ENCODE data around the gene LHFPL2.

Gene LHFPL2

GRCh38 chr5:78515670-78516069 lies 132.9 kb downstream of the LHFPL2 start:
- DNase-seq, result no peak

- no peak for DNase-seq
Measured at GRCh38 chr5:78514427-78515330, 133.9 kb downstream of the LHFPL2 start.

DNA sequence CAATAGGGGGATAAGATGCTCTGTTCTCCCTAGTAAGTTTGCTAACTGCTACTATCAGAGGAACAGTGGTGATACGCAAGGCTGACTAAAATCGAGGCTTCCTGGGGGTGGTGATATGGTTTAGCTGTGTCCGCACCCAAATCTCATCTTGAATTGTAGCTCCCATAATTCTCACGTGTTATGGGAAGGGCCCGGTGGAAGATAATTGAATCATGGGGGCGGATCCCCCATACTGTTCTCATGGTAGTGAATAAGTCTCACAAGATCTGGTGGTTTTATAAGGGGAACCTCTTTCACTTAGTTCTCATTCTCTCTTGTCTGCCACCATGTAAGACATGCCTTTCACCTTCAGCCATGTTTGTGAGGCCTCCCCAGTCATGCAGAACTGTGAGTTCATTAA lies 135.1 kb downstream of the LHFPL2 start:
- no peak for DNase-seq

GRCh38 chr5:78512435-78512834 lies 136.1 kb downstream of the LHFPL2 start:
- DNase-seq, result no peak

DNA sequence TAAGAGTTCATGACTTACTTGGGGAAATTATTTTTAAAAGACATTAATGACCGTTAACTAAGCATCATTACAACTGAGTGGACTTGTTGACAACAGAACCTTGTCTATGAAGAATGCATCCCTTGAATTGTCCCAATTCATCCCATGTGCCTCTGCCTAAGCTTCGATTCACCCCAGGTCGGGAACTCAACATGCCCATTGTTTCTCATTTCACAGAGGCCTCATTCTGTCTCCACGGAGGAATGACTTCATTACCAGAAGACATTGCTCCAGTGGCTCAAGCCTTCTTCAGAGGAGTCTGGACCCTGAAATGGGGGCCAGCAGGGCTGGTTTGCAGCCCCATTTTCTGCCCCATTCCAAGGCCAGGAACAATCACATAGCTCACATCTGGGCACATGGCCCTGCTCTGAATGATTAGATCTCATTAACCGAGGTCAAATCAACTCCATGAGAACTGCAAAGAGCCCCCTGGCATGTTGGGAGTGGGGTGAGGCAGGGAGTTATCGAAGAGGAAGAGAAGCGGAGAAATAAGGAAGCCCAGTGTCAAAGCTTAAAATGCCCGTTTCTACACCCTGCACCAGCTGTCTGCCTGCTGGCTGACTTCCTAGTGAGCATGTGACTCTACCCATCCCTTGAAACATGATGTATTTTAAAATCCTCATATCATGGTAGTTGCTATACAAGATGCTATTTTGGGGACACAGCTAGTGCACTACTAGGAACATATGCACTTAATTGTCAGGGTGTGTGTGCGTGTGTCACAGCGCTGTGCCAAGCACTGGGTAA lies 137.3 kb downstream of the LHFPL2 start:
- DNase-seq, result no peak

GRCh38 chr5:78509884-78510769 lies 138.4 kb downstream of the LHFPL2 start:
- DNase-seq, result peak; percentile 46

- DNase-seq, result no peak
Measured at GRCh38 chr5:78509145-78509865, 139.3 kb downstream of the LHFPL2 start.

- no peak for DNase-seq
Measured at GRCh38 chr5:78508186-78508765, 140.3 kb downstream of the LHFPL2 start.

- DNase-seq, result no peak
Measured at GRCh38 chr5:78507531-78507930, 141.0 kb downstream of the LHFPL2 start.

DNA sequence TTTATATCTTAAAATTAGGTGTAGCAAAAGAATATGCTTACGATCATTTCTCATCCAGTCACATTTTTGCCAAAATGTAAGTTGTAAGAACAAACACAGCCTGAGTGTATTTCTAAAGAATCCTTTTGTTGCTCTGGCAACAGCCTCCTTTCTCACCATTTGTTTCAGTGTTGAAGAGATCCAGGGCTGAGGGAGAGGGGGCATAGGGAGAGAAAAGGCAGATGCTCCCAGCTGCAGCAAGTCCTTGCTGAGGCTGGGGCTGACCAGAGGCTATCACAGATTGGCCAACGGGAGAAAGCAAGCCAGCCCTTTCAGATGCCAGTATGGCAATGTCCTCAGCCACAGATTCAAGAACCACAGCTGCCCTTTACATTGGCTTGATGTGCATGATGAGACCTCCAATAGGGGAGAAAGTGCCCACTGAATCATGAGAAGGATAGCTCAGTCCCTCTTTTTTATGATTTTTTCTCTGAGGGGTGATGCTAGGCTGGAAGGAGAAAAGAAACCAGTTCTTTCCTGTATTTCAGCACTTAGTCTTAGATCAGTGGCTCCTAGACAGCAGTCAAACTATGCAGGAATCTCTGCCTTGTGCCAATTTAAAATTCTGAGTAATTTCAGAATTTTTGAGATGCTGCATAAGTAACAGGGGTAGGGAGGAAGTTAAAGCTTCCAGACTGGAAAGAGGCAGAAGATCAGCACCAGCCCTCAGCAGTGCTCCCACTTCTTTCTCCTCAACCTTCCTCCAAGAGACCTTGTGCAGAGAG lies 142.1 kb downstream of the LHFPL2 start:
- no peak for DNase-seq

- no peak for DNase-seq
Measured at GRCh38 chr5:78505860-78506259, 142.7 kb downstream of the LHFPL2 start.

GRCh38 chr5:78504704-78505677 lies 143.6 kb downstream of the LHFPL2 start:
- no peak for DNase-seq

- no peak for DNase-seq
Measured at GRCh38 chr5:78503958-78504653, 144.5 kb downstream of the LHFPL2 start.

DNA sequence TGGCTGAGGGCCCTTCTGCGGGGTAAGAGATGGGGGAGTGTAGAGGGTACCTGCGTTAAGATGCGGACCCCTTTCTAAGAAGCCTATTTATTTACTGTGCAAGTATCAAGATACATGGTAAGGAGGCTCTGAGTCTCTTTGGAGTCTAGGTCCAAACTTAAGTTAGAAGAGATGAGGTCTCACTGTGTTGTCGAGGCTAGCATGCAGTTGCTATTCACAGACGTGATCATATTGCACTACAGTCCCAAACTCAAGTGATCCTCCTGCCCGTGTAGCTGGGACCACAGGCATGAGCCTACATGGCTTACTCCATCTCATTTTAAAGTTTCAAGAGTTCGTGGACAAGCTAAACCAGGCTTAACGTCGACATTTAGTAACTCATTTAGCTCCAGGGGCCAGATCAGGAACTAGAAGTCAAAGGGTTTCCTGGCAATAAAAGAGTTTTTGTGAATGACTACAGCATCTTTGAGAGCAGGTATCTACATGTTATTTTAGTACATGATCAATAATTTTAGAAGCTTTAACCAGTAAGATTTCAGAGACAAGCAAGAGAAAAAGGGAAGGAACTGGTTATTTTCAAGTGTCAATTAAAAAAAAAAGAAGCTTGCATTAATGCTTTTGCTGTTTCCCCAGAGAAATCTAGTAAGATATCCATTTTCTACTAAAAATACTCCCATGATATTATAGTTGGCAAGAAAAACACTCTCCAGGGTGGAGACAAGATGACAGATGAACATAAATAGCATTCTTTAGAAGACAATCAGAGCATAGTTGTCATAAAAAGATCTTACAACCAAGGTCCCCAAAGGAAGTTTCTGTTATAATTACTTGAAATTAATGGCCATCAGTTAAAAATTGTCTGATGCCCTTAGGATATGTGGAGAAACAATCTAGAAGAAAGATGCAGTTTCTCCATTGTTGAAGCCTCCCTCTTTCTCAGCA lies 146.9 kb downstream of the LHFPL2 start:
- DNase-seq, result no peak

DNA sequence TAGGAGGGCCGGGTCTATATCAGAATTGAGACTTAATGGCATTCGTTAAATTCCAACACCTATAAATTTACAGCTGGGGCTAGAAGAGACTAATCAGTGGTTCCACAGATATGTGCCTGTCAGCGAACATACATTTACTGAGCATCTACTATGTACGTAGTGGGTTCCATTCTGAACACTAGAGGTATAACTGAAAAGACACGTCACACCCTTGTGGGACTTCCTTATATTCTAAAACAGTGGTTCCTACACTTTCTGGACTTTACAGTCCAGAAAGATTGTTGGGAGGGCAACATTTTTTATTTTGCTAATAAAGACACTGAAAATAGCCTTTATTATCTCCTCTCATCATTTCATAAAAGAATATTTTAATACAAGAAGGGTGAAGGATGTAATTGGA lies 147.7 kb downstream of the LHFPL2 start:
- no peak for DNase-seq

DNA sequence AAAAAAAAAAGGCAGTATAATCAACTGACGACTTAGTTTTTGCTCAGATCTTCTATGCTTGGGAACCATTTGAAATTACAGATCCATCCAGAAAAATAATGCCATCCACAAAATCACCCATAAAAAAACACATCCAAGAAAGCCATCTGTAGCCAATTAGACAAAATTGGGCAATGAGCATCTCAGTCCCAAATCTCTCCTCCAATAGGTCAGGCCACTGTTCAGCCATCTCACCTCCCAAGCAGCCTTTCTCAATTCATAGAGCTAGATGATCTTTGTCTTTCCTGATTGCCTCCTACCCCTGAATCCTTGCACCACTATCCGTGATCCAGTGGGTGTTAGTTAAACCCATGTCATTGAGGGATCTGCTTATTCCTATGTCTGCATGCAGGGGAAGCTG lies 148.5 kb downstream of the LHFPL2 start:
- no peak for DNase-seq

DNA sequence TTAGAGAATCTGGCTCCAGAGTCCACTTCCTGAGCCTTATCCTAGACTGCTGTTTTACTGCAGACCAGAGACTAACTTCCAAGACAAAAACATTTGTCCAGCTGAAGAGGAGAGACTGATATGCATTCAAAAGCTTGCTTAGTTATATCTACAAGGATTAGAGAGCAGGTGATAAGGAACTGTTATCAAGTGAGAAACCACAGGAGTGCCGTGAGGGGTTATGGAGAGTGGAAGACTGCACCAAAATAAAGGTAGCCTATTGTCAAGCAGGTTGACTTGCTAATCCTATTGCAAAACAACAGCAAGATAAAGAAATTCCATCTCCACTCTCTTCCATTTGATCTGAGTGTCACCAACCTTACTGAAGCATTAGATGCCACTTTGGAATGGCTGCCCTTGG lies 149.1 kb downstream of the LHFPL2 start:
- no peak for DNase-seq

All from NCI-H774 (cell line).